HUDEP-2 (cell line): ENCODE data around the gene SLCO2A1.
"Not testable (repeated sequence)": the region's sequence is repeated elsewhere in the genome, so short reads cannot be mapped to it uniquely, and the experiment has no call there.

Source experiments
- DNase-seq, 76 experiments: peaks; one replicate each; lab custom pipeline; 2025; ENCODE audit not compliant: unreplicated experiment in 76 of 76; lab: John Stamatoyannopoulos, UW

The SLCO2A1 gene

GRCh38 chr3:134029734-134030378 lies at the start of gene SLCO2A1:
Gene SLCO2A1, minus strand, starts transcription at chr3:134029925. Its CDS starts 123 bp downstream, at chr3:134029802.
- DNase-seq, result no peak

DNA sequence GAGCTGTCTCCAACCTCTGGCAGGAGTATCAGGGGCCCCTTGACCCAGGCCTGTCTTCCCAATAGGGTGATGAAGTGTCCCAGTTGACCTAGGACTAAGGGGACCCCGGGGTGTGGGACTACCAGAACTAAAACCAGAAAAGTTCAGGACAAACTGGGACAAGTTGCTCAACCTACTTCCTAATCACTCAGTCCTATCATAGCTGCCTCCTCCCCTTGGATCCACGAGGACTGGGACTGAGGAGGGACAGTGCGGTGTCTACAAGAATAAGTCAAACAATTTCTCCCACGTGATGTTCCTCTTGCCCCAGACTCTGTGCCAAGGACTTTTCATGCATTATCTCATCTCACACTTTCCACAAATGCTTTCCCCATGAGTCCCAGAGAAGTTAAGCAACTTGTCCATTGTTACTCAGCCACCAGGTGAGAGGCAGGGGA lies 49.4 kb upstream of the SLCO2A1 start:
- DNase-seq, result no peak

DNA sequence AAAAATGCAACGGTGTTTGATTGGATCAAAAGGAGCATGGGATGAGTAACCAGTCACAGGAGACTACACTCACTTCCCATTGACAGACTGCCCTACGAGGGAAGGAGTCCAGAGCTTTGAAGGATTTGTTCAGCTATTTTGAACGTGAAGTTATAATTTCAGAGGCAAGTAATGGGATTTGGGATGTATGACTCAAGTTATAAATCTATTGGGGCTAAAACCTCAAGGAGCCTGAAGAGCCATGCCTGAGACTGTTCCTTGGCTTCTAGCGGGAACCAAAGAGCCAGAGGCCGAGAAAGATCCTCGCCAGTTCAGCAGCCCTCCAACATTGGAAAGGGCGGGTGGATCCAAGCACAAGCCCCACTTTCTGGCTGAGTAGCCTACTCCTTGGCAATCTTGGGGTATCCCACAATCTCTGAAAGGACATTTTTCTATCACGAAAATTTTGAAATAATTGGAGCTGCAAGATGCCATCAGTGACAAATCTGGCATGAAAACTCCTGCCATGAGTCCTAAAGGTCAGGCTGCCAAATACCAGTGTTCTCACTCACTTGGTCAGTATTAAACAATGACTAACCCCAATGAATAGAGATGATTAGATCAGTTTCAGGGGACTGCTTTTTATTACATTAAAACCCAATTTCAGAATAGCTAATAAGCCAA lies 48.6 kb upstream of the SLCO2A1 start:
- no peak for DNase-seq

- DNase-seq, result no peak
Observed at GRCh38 chr3:134077649-134078161, 48.0 kb upstream of the SLCO2A1 start.

- no peak for DNase-seq
Observed at GRCh38 chr3:134076851-134077250, 47.1 kb upstream of the SLCO2A1 start.

DNA sequence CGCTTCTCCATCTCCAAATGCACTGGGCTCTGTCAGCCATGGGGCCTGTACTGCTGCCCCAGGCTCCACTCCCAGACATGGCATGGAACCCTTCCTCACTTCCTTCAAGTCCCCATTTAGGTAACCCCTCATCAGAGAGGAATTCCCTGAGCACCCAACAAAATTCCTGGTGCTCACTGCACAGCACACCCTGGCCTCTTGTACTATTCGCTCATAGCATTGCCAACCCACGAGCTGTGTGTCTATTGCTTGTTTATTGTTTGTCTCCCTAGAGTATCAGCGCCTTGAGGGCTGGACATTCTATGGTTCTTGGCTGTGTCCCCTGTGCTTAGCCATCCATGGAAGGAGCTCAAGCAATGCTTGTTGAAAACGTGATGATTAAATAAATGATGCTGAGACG lies 46.1 kb upstream of the SLCO2A1 start:
- no peak for DNase-seq

GRCh38 chr3:134075568-134075825 lies 45.8 kb upstream of the SLCO2A1 start:
- DNase-seq, result no peak

GRCh38 chr3:134074790-134075567 lies 45.3 kb upstream of the SLCO2A1 start:
- no peak for DNase-seq

- no peak for DNase-seq
Observed at GRCh38 chr3:134074001-134074789, 44.5 kb upstream of the SLCO2A1 start.

DNA sequence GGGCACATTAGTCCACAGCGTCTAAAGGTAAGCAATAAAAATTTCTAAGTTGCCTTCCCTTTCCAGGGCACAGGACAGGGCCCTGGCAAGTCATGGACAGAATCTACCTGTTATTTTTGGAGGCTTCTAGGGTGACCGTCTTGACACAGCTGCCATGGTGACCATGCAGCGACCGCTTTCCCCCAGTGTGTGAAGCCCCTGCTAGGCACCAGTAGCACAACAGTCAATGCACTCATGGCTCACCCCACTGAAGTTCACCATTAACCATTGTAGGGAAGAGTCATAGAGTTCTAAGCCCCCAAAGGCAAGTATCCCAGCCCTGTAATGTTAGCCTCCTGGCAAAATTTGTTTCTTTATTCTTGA lies 43.8 kb upstream of the SLCO2A1 start:
- DNase-seq, result no peak

DNA sequence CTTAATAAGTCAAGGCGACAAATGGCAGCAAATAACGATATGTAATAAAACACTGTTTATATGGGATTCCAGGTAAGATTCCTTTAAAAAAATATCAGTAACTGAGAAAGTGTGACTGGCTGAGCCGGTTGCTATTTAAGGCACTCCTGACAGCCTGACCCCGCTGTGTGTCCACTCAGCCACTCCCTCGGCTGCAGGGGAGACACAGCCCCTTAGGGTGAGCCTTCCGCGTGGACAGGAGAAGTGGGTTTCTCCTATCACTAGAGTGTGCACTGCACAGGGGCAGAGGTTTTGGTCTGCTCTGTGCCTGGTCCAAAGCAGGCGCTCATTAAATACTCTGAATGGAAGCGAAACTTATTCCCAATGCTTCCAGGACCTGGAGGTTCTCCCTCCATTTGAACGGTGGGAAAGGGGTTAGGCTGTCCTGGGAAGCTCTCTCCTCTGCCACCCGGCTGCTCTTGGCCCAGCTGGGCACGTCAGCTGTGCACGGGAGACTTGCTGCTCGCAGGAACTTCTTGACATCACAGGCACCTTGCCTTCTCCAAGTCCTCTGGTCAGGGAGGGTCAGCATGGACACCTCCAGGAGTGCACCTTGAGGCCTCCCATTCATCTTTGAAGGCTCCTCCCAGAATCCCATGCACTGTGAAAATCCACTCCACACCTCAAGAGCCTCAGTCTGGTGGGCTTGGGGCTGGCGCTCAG lies 43.3 kb upstream of the SLCO2A1 start:
- no peak for DNase-seq

DNA sequence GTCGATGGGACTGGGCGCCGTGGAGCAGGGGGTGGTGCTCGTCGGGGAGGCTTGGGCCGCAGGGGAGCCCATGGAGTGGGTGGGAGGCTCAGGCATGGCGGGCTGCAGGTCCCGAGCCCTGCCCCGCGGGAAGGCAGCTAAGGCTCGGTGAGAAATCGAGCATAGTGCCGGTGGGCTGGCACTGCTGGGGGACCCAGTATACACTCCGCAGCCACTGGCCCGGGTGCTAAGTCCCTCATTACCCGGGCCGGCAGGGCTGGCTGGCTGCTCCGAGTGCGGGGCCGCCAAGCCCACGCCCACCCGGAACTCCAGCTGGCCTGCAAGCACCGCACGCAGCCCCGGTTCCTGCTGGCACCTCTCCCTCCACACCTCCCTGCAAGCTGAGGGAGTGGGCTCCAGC lies 40.6 kb upstream of the SLCO2A1 start:
- DNase-seq, result not testable (repeated sequence)

DNA sequence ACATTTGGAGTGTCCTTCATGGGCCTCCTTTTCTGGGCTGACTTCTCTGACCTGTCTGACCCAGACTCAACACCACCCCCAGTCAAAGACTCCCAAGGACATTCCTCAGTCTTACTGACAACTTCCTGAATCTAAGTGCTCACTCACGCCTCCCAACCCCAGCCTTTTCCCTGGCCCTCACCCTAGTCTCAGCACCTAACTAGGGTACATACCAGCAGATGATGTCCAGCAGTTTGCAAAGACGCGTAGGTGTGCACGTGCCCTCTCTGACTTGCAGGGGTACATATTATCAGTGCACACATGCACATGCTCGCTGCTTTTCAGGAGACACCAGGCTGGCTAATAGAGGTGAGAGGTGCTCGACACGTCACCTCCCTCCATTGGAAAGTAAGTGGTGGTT lies 38.7 kb upstream of the SLCO2A1 start:
- no peak for DNase-seq

DNA sequence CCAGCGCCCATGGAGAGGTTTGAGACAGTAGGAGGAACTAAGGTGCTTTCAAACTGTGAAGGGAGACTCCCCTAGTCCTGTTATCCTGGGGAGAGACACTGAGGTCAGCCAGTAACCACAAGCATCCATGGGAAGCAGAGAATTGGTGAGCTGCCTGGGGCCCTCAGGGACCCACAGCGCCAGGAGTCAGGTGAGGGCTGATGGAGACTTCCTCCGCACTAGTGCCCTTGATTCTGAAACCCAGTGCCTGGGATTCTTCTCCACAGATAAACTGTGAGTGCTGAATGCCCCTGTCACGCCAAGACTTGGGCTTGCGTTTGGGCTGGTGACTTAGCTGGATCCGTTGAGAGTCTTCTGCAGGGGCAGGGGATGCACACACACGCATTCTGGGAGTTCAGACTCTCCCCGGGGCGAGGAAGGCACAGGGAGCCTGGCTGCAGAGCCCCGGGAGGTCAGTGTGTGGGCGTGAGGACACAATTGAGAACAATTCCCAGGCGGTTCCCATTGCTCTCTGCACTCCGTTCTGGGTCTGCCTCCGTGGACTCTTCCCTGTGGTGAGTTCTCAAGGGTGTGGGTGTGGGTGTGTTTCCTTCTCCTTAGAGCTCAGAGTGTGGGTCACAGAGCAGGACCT lies 37.9 kb upstream of the SLCO2A1 start:
- DNase-seq, result no peak

- DNase-seq, result no peak
Observed at GRCh38 chr3:134066651-134067530, 37.2 kb upstream of the SLCO2A1 start.

DNA sequence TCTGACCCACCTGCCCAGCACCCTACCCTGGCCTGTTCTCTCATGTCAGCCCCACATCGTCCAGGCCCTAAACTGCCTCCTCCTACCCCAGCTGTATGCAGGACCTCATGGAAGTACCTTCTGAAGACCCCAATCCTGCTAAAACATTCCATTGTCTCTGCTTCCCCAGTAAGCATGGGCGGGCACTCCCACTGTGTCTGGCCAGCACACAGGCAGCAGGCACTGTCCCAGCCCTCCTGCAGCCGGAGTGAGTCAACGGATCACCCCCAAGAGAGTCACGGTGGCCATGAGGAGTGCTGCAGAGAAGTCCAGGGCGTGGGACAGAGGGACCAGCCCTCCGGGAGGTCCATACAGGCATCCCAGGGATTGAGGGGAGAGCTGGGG lies 36.4 kb upstream of the SLCO2A1 start:
- no peak for DNase-seq

DNA sequence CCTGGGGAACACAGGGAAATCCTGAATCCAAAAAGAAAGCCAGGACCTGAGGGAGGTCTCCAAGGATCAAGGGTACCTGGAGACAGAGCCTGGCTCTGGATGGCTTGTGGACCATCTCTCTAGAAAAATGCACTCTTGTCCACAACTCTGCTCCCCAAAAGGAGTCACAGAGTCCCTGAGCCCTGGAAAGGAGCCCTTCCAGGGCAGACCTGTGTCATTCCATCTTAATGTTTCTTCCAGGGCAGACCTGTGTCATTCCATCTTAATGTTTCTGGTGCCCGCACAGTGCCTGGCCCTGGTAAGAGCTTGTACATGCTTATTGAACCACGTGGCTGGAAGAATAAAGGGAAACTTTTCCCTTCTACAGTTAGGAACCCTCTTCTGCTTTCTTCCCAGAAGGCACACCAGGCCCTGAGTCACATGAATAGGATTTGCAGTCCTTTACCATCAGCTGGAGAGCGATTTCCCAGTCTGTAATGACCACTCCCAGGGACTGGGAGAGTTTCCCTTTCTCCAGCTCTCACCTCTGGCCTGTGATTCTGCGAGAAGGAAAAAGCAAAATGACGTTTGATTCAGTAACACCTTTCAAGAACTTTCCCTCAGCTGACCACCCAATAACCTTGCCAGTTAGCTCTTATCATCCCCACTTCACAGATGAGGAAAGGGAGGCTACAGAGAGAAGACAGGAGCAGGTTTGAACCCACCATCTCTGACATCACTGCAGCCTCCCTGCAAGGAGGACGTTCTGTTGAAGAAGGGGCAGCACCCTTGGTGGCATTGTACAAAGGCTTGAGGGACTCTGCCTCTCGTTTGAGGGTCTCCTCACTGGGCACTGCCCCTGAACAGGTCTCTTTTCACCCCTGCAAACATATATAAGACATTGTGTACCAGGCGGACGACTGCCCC lies 35.8 kb upstream of the SLCO2A1 start:
- no peak for DNase-seq

DNA sequence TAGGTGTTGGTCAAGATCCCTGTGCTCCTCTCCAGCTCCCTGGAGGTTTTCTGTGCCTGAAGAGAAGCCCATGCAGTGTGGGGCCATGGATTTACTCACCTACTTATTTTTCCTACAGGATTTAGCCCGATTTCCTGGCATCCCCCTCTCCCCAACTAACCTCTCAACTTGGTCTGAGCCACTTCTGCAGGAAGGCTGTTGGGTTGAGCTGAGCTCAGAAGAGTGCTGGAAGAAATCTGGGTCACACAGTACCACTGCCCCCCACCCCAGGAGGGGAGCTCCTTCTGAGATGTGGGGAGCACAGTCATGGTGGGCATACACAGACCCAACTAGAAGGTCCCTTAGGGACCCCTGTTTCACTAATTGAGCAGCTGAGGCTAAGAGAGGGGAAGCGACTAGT lies 34.4 kb upstream of the SLCO2A1 start:
- DNase-seq, result no peak
